ENCODE measurements around the gene UBE3A.

- no peak for TF ChIP-seq EZH2phosphoT487 (conservative IDR thresholded peaks at IDR 0.05; ENCODE audit: low read length)
- TF ChIP-seq CTCF (IDR thresholded peaks at IDR 0.05; ENCODE audit: insufficient read depth, low read length, poor library complexity, severe bottlenecking), result no peak
Observed at GRCh38 chr15:25374143-25374542, 64.7 kb downstream of the UBE3A start.
